ENCODE results near the gene TUSC2.

Gene TUSC2

DNA sequence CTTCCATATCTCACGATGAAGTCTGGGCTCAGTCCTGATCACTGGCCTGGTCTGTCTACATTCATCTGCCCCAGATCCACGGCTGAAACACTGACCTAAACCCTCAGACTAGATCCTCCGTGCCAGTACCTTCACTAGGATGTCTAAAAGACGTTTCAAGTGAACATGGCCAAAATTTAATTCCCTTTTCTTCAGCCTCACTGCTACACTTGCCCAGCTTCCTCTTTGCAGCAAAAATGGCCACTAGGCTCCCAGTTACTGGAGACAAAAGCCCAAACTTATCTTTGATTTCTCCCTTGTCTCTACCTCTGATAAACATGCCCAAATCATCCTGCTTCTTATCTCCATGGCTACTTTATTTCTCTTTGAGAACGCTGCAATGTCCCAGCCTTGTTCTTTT is 10.9 kb upstream of the TUSC2 start:
- in situ Hi-C loops (cut with MboI; ENCODE audit: low sequenced_read_pairs): no loop called here

DNA sequence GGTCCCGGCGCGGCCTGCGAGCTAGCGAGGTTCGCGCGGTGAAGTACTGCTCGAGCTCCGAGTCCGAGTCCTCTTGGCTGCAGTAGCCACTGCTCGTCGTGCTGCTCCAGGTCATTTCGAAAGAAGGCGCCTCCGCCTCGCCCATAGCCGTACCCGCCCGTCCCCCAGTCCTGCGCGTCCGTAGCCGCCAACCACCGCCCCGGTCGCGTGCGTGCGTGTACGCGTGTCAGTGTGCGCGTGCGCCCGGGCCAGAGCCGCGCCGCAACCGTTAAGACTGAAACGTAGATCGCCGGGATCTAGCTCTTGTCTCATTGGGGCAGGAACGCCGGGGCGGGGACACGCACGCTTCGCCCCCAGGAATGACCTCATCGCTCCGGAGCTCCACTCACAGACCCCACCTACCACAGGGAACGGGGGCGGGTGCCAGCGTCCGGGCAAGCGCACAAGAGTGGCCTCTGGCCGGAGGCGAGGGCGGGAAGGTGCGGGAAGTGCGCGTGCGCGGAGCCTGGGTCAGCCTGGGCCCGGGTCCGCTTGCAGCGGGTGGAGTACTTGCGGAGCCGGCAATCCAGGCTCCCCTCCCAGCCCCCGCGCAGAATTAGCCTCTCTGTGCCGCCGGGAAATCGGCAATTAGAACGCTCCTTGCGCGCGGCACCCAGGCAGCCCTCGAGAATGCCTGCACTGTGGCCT is 9.3 kb upstream of the TUSC2 start:
- in situ Hi-C loops (cut with MboI; ENCODE audit: low sequenced_read_pairs): no loop called here

DNA sequence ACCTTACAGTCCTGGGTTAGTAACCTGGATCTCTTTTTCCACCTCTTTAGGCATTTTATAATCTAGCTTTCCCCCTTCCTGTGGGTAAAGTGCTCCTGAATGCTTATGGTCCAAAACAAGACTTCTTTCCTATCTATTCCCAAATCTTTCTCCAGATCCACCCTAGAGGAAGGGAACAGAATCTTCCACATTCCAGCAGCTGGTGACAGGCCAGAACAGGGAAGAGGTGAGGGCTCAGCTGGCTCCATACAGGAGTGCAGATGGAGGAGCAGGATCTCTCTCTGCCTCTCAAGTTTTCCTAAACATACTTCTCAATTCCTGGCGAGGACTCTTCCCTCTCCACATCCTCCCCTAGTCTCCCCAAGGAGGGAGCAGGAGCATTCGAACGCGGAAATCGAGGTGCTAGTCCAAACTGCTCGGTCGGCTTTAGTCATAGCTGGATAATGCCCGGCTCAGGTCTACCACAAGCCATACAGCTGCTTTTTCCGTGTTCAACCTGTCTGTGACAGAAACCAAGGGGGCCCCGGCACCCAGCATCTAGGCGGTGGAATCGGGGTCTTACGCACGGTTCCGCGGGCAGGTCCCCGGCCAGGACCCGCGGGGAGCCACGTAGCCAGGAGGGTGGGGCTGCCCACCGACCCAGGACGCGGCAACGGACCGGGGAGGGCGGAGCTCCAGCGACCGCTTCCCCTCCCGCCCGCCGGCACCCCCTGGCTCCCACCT is 8.6 kb upstream of the TUSC2 start:
- in situ Hi-C loops (cut with MboI; ENCODE audit: low sequenced_read_pairs): no loop called here

- in situ Hi-C loops (cut with MboI; ENCODE audit: low sequenced_read_pairs): no loop called here
These were observed 6.5 kb upstream of the TUSC2 start for GRCh38 chr3:50334339-50335075.

- in situ Hi-C loops (cut with MboI; ENCODE audit: low sequenced_read_pairs): no loop called here
These were observed 5.8 kb upstream of the TUSC2 start for GRCh38 chr3:50333744-50334328.

DNA sequence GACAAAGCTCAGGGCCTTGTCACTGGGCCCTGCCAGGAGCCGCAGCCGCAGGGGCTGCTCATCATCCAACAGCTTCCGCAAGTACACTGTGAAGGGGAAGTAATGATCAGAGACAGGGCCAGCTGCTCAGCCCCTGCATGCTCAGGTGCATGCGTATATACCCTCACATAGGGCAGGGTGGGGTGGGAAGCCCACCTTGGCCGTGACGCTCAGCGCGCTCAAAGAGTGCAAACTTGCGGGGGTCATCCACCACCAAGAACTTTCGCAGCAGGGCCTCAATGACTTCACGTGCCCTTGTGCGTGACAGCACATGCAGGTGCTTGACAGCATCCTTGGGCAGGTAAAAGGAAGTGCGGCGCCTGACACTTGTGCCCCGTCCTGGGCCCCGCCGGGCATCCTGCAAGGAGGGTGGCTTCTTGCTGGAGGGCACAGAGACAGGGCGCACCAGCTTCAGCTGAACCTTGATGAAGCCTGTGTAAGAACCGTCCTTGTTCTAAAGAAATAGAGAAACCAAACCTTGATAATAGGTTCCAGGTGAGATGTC is 3.4 kb upstream of the TUSC2 start:
- in situ Hi-C loops (cut with MboI; ENCODE audit: low sequenced_read_pairs): no loop called here

- in situ Hi-C loops (cut with MboI; ENCODE audit: low sequenced_read_pairs): no loop called here
These were observed 2.3 kb upstream of the TUSC2 start for GRCh38 chr3:50330330-50330729.

DNA sequence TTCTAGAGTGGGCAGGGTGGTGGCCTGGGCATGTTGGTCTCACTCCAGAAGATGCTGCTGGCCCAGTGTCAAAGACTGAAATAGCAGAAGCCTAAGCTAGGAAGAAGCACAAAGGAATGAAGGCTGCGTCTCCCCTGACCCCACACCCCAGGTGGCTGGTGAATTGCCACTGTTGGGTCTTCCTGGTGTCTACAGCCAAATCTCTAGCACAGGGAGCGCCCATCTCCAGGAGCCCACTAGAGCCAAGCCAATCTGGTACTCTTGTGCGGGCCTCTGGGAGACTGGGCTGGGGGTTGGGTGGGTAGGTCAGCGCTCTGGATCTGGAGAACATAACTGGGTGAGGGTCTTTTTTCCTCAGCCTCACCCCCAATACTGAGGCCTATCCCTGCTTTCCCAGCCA is 894 bp downstream of the TUSC2 start:
- in situ Hi-C loops (cut with MboI; ENCODE audit: low sequenced_read_pairs): no loop called here

DNA sequence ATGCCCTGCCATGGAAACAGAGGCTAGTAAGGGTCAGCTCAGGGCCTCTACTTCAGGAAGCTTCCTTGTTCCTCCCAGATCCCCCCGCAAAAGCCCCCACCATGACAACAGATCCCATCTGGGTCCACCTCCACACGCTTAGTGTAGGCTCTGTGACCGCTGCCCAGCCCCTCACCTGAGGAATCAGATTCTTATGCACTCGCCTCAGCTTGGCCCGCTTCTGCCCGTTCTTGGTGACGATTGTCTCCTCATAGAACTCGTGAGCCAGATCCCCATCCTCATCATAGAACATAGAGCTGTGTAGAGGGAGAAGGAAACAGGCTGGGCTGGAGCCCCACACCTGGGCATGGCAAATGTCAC is 1.9 kb downstream of the TUSC2 start:
- in situ Hi-C loops (cut with MboI; ENCODE audit: low sequenced_read_pairs): no loop called here

DNA sequence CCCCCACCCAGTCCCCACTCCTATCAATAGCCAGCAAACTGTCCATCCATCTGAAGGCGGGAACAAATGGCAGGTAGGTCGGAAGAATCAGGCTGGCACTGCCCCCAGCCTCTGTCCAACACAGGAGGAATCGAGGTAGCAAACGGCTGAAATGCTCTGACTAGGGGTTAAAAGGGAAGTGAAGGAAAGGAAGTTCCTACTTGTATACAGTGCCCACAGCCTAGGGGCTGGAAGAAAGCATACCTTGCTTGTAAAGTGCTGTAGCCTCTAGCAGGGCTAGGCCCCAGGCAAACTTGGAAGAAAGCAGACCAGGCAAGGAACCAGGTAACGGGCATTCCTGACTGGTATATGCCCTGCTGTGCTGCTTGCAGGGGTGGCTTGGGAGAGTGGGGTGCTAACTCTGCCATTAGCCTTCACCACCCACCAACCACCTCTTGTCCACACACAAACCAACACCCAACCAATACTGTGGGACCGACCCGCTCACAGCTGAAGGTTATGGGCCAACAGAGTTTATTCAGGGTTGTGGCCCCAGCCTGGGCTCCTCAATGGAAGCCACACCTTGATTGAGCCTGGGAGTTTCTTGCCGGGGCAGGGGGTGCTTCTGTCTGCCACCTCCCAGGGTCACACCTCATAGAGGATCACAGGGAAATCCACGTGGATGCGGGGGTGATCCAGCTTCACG is 2.4 kb downstream of the TUSC2 start:
- in situ Hi-C loops (cut with MboI; ENCODE audit: low sequenced_read_pairs): no loop called here

- in situ Hi-C loops (cut with MboI; ENCODE audit: low sequenced_read_pairs): no loop called here
These were observed 2.9 kb downstream of the TUSC2 start for GRCh38 chr3:50325113-50325480.

DNA sequence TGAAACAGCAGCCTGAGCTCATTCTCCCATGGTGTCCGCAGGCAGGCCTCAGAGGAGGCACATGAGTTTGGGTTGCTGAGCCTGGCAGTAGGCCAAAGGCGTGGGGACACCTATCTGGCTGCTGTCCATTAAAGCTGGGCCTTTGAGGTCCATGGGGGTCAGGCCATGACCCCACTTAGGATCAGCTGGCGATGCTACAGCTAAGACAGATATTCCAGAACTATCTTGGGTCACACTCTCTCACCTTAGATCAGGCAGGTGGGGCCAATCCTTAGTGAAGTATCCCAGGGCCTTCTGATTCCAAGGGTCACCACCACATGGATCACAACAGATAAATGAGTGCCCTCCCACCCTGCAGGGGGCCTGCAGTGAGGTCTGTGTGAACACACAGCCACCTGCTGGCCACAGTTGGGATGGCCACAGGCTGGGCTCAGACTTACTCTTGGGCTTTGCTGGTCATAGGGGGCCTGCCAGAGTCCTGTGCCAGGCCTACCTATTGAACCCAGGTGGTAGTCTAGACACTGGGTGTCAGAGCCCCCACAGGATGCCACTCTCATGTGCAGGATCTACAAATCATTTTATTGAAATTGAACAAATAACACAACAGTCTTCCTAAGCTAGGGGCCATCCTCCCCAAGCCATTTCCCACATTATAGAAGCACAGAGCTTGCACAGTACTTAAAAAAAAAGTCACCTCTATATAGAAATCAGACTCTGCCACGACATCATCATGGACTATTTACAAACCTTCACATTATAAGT is 3.5 kb downstream of the TUSC2 start:
- in situ Hi-C loops (cut with MboI; ENCODE audit: low sequenced_read_pairs): no loop called here

DNA sequence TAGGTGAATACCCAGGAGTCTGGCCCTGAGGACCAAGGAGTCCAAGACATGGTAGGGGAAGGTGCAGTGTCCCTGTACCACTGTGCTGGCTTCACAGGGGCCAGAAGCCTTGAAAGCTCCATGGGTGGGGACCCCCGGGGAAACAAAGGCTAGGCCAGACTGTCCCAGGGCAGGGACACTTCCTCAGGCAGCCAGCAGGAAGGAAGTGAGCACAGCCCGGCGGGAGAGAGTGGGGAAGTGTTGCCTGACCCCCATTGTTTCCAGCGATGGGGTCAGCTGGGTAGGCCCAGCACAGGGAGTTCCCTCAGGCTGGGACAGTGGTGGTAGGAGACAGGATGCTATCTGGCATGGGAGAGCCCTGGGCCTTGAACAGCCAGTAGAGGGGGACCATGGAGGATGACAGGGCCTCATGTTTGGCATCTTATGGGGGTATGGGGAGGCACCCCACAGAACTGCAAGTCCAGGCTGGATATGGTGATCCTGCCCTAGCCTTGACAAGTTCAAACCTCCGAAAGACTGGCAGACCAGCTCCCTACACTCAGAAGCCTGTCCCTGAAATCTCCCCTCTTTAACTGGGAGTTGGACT is 4.3 kb downstream of the TUSC2 start:
- in situ Hi-C loops (cut with MboI; ENCODE audit: low sequenced_read_pairs): no loop called here

DNA sequence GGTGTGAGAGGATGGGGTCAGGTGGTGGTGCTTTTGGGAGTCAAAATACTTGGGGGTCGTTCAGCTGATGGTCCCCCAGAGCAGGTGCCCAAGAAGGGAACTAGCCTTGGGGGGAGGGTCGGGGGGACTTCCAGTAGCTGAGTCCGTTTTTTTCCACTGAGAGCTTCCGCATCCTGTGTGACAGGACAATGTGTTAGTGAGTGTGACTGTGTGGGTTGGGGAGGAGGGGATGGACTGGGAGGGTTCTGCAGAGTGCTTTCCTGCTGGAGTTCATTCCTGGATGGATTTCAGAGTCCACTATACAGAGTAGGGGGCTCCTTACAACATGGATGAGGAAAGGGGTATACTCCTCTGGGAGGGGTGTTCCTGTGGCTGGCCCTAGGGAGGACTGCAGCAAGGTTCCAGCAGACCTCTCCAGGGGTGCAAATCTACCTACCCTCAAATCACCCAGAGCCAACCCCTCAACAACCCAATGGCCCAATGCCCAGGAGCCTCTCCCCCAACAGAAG is 4.9 kb downstream of the TUSC2 start:
- in situ Hi-C loops (cut with MboI; ENCODE audit: low sequenced_read_pairs): no loop called here

DNA sequence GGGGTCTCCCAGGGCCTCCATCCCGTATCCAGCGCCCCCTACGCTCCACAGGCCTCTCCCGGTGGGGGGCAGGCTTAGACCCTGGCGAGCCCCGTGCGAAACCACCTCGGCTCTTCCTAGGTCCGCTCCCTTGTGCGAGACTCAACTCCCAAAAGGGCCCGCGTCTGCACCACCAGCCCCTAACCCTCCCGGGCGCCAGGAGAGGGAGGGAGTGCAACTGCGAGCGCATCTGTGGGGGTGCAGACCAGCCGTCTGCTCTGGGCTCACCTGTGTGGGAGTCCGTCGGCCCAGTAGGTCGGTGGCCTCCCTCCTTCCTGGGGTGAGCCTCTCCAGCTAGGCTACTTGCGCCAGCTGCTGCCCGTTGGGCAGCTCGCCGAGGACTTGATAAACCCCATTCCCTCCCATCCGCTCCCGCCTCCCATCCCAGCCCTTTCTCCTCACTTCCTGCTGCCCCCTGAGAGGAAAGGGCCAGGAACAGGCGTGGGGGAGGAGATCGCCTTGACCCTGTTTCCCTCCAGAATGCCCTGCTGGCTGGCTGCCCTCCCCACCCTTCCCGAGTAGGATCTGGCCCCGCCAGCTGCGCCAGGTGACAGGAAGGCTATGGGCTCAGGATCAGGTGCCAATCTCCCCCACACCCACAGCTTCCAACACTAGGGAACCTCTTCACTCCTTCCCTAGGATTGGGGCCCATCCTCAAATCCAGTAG is 5.5 kb downstream of the TUSC2 start, which contains the start of gene HYAL2:
Gene HYAL2 (minus strand): TSS at position 360 of the 706 bp plus-strand sequence. CDS start 2,256 bp downstream, outside the sequence.
- in situ Hi-C loops (cut with MboI; ENCODE audit: low sequenced_read_pairs): no loop called here

DNA sequence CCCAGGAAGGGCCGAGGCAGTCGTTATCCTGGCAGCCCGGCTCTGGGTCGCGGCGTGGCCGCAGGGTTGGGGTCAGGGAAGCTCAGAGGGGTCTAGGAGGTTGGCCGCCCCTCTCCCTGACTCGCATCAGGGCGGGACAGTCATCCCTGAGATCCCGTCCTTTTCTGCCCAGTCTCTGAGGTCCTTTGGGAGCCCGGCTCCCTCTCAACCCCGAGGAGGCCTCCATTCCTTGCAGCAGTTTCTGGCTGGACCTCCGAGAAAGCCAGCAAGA is 6.0 kb downstream of the TUSC2 start:
- in situ Hi-C loops (cut with MboI; ENCODE audit: low sequenced_read_pairs): no loop called here

GRCh38 chr3:50321336-50322114 is 6.5 kb downstream of the TUSC2 start:
- in situ Hi-C loops (cut with MboI; ENCODE audit: low sequenced_read_pairs): no loop called here

GRCh38 chr3:50320853-50321335 is 7.1 kb downstream of the TUSC2 start:
- in situ Hi-C loops (cut with MboI; ENCODE audit: low sequenced_read_pairs): no loop called here
